ENCODE results near the gene FAM20B. TPM values are rescaled to one million over a fixed set of nuclear protein-coding genes. Genes with fewer than 3 reads are reported as not detected.

The FAM20B gene
- total RNA-seq, 1 donor from 2014 or later, result 27.5 TPM

- no peak for TF ChIP-seq CTCF (IDR thresholded peaks at IDR 0.05; ENCODE audit: insufficient read depth, low read length, poor library complexity, severe bottlenecking)
- no peak for DNase-seq (ENCODE audit: low read depth)
- Histone ChIP-seq H3K27me3 (ENCODE audit: control insufficient read depth, insufficient read depth, low read length) (no peaks in the 10 kb centered on the region), H3K36me3 (ENCODE audit: control insufficient read depth, insufficient read depth, low read length) (no peaks in the 10 kb centered on the region), H3K4me3 (ENCODE audit: low read depth, low read length) (no peak overlapping the region)
Observed at GRCh38 chr1:179066471-179066870, 40.8 kb downstream of the FAM20B start.

- Histone ChIP-seq H3K4me3 (ENCODE audit: low read depth, low read length) (no peak overlapping the region), H3K27me3 (ENCODE audit: control insufficient read depth, insufficient read depth, low read length) (no peaks in the 10 kb centered on the region), H3K36me3 (ENCODE audit: control insufficient read depth, insufficient read depth, low read length) (no peaks in the 10 kb centered on the region)
- TF ChIP-seq CTCF (IDR thresholded peaks at IDR 0.05; ENCODE audit: insufficient read depth, low read length, poor library complexity, severe bottlenecking), result no peak
- no peak for DNase-seq (ENCODE audit: low read depth)
Observed at GRCh38 chr1:179077396-179077795, 51.7 kb downstream of the FAM20B start.

GRCh38 chr1:179079113-179079761, 53.5 kb downstream of the FAM20B start:
- no peak for DNase-seq (ENCODE audit: low read depth)

GRCh38 chr1:179080866-179081686, 55.4 kb downstream of the FAM20B start:
- no peak for DNase-seq (ENCODE audit: low read depth)
- Histone ChIP-seq H3K4me3 (ENCODE audit: low read depth, low read length) (peak overlapping the region; percentile 90), H3K27me3 (ENCODE audit: control insufficient read depth, insufficient read depth, low read length) (no peaks in the 10 kb centered on the region), H3K36me3 (ENCODE audit: control insufficient read depth, insufficient read depth, low read length) (no peaks in the 10 kb centered on the region)
- no peak for TF ChIP-seq CTCF (IDR thresholded peaks at IDR 0.05; ENCODE audit: insufficient read depth, low read length, poor library complexity, severe bottlenecking)

More at GRCh38 chr1:179079113-179079761, 53.5 kb downstream of the FAM20B start:
- Histone ChIP-seq H3K4me3 (ENCODE audit: low read depth, low read length) (no peak overlapping the region), H3K36me3 (ENCODE audit: control insufficient read depth, insufficient read depth, low read length) (no peaks in the 10 kb centered on the region), H3K27me3 (ENCODE audit: control insufficient read depth, insufficient read depth, low read length) (no peaks in the 10 kb centered on the region)
- TF ChIP-seq CTCF (IDR thresholded peaks at IDR 0.05; ENCODE audit: insufficient read depth, low read length, poor library complexity, severe bottlenecking), result peak; percentile 71

- Histone ChIP-seq H3K36me3 (ENCODE audit: control insufficient read depth, insufficient read depth, low read length) (no peaks in the 10 kb centered on the region), H3K4me3 (ENCODE audit: low read depth, low read length) (peak within 1 kb of the TSS; percentile 90), H3K27me3 (ENCODE audit: control insufficient read depth, insufficient read depth, low read length) (no peaks in the 10 kb centered on the region)
- TF ChIP-seq CTCF (IDR thresholded peaks at IDR 0.05; ENCODE audit: insufficient read depth, low read length, poor library complexity, severe bottlenecking), result no peak
- peak; percentile 62 for DNase-seq (ENCODE audit: low read depth)
Observed at GRCh38 chr1:179081687-179082332, 56.1 kb downstream of the FAM20B start, which contains the start of gene TOR3A. TSS of gene TOR3A (plus strand) at chr1:179082070. CDS start at chr1:179082129, 59 bp downstream.
